Fibroblast of lung (primary cell): Measurements from ENCODE around the gene NUP58.

Experiments used
- CTCF ChIP-seq, 2 donors: IDR thresholded peaks in 1 of 2; conservative IDR thresholded peaks in 1 of 2; 1 replicate in 1 of 2; 2 replicates in 1 of 2; pipeline ENCODE4 v1.5.1; 2011 to 2012; ENCODE audit warnings: low read length in 2 of 2, control low read depth in 1 of 2, inconsistent platforms in 1 of 2, low read depth in 1 of 2, mild to moderate bottlenecking in 1 of 2
- EZH2 ChIP-seq: IDR thresholded peaks from 2 replicates; pipeline ENCODE4 v1.5.1; 2012; ENCODE audit warnings: low read length, control low read depth, mild to moderate bottlenecking; ENCODE audit errors: missing control alignments

- no peak for TF ChIP-seq CTCF (conservative IDR thresholded peaks at IDR 0.05 in 1 of 2, IDR thresholded peaks at IDR 0.05 in 1 of 2; ENCODE audit: low read depth in 1 of 2, low read length in 2 of 2)
- no peak for TF ChIP-seq EZH2
Measured at GRCh38 chr13:25281193-25281934, 20.1 kb upstream of the NUP58 start.
